Measurements from ENCODE around the gene A2ML1. TPM values are rescaled to one million over a fixed set of nuclear protein-coding genes. Genes with fewer than 3 reads are reported as not detected.
"Not testable (repeated sequence)": the region's sequence is repeated elsewhere in the genome, so short reads cannot be mapped to it uniquely, and the experiment has no call there.

The A2ML1 gene
- total RNA-seq, 2 donors from 2014 or later: not detected

GRCh38 chr12:8891976-8892375, 69.6 kb downstream of the A2ML1 start:
- no peak for ATAC-seq
- intact Hi-C loops (cut with DNase I, micrococcal nuclease): no loop called here

GRCh38 chr12:8894378-8894777, 72.0 kb downstream of the A2ML1 start:
- no peak for ATAC-seq
- no peak for DNase-seq
- intact Hi-C loops (cut with DNase I, micrococcal nuclease): no loop called here

More at GRCh38 chr12:8891976-8892375, 69.6 kb downstream of the A2ML1 start:
- no peak for DNase-seq

GRCh38 chr12:8894986-8895385, 72.6 kb downstream of the A2ML1 start:
- intact Hi-C loops (cut with DNase I, micrococcal nuclease): no loop called here
- DNase-seq (no peak), ATAC-seq (no peak)

GRCh38 chr12:8897081-8897480, 74.7 kb downstream of the A2ML1 start:
- intact Hi-C loops (cut with DNase I, micrococcal nuclease): no loop called here
- no peak for ATAC-seq

GRCh38 chr12:8899830-8900229, 77.4 kb downstream of the A2ML1 start:
- DNase-seq (no peak), ATAC-seq (no peak)
- intact Hi-C loops (cut with DNase I, micrococcal nuclease): no loop called here

More at GRCh38 chr12:8897081-8897480, 74.7 kb downstream of the A2ML1 start:
- DNase-seq: no peak

GRCh38 chr12:8902703-8903102, 80.3 kb downstream of the A2ML1 start:
- intact Hi-C loops (cut with DNase I, micrococcal nuclease); ATAC-seq; DNase-seq: not testable (repeated sequence)

GRCh38 chr12:8903646-8904045, 81.2 kb downstream of the A2ML1 start:
- ATAC-seq: no peak
- intact Hi-C loops (cut with DNase I, micrococcal nuclease): no loop called here
- no peak for DNase-seq

- intact Hi-C loops (cut with DNase I, micrococcal nuclease): no loop called here
- ATAC-seq (no peak), DNase-seq (no peak)
Measured at GRCh38 chr12:8904665-8905064, 82.2 kb downstream of the A2ML1 start.

- DNase-seq: no peak
- no peak for ATAC-seq
- intact Hi-C loops (cut with DNase I, micrococcal nuclease): no loop called here
Measured at GRCh38 chr12:8905546-8905945, 83.1 kb downstream of the A2ML1 start.

- intact Hi-C loops (cut with DNase I, micrococcal nuclease): no loop called here
- no peak for ATAC-seq
- DNase-seq: no peak
Measured at GRCh38 chr12:8906266-8907180, 84.1 kb downstream of the A2ML1 start.

GRCh38 chr12:8907513-8907912, 85.1 kb downstream of the A2ML1 start:
- intact Hi-C loops (cut with DNase I, micrococcal nuclease): no loop called here
- DNase-seq (no peak), ATAC-seq (no peak)

GRCh38 chr12:8909752-8910151, 87.3 kb downstream of the A2ML1 start:
- intact Hi-C loops (cut with DNase I, micrococcal nuclease): no loop called here
- DNase-seq (no peak), ATAC-seq (no peak)

GRCh38 chr12:8911606-8912268, 89.3 kb downstream of the A2ML1 start:
- DNase-seq: no peak
- intact Hi-C loops (cut with DNase I, micrococcal nuclease): no loop called here
- no peak for ATAC-seq

GRCh38 chr12:8912914-8913313, 90.5 kb downstream of the A2ML1 start:
- ATAC-seq: no peak

GRCh38 chr12:8913702-8914032, 91.2 kb downstream of the A2ML1 start:
- intact Hi-C loops (cut with DNase I, micrococcal nuclease): no loop called here
- no peak for ATAC-seq
- no peak for DNase-seq

More at GRCh38 chr12:8912914-8913313, 90.5 kb downstream of the A2ML1 start:
- DNase-seq: no peak
- intact Hi-C loops (cut with DNase I, micrococcal nuclease): no loop called here

- peak; percentile 86 for ATAC-seq
- peak; percentile 66 to 83 for DNase-seq
- intact Hi-C loops (cut with DNase I, micrococcal nuclease): not testable (repeated sequence)
Measured at GRCh38 chr12:8914033-8914715, 91.8 kb downstream of the A2ML1 start, which contains the start of gene PHC1. Gene PHC1, plus strand, starts transcription at chr12:8914509. Its CDS starts 3,169 bp downstream, at chr12:8917678.

- ATAC-seq (peak; percentile 76), DNase-seq (peak; percentile 44 to 61)
- intact Hi-C loops (cut with DNase I, micrococcal nuclease): no loop called here
Measured at GRCh38 chr12:8914716-8915526, 92.5 kb downstream of the A2ML1 start.

- ATAC-seq (no peak), DNase-seq (no peak)
- intact Hi-C loops (cut with DNase I, micrococcal nuclease): no loop called here
Measured at GRCh38 chr12:8916154-8916553, 93.7 kb downstream of the A2ML1 start.

GRCh38 chr12:8917031-8917430, 94.6 kb downstream of the A2ML1 start:
- no peak for DNase-seq
- no peak for ATAC-seq
- intact Hi-C loops (cut with DNase I, micrococcal nuclease): no loop called here
